ENCODE data around the gene ACTR3C.

Gene ACTR3C

GRCh38 chr7:150322833-150323681 lies at the start of gene ACTR3C, which contains the start of gene LRRC61:
Gene ACTR3C, minus strand, starts transcription at chr7:150323545. Its CDS starts 28,249 bp downstream, at chr7:150295296.
Gene LRRC61, plus strand, starts transcription at chr7:150323355. Its CDS starts 13,507 bp downstream, at chr7:150336862.
- FAIRE-seq: no peak

GRCh38 chr7:150372271-150373048 lies 49.1 kb upstream of the ACTR3C start:
- no peak for FAIRE-seq

- no peak for FAIRE-seq
Observed at GRCh38 chr7:150371996-150372270, 48.6 kb upstream of the ACTR3C start.

- no peak for FAIRE-seq
Observed at GRCh38 chr7:150371131-150371995, 48.0 kb upstream of the ACTR3C start.

- no peak for FAIRE-seq
Observed at GRCh38 chr7:150370612-150371071, 47.3 kb upstream of the ACTR3C start.

GRCh38 chr7:150369748-150370501 lies 46.6 kb upstream of the ACTR3C start:
- FAIRE-seq: no peak

GRCh38 chr7:150368884-150369747 lies 45.8 kb upstream of the ACTR3C start:
- FAIRE-seq: no peak

- FAIRE-seq: no peak
Observed at GRCh38 chr7:150368096-150368883, 44.9 kb upstream of the ACTR3C start, which contains the start of gene REPIN1. Gene REPIN1, plus strand, starts transcription at chr7:150368822. Its CDS starts 890 bp downstream, at chr7:150369712.

GRCh38 chr7:150367677-150368095 lies 44.3 kb upstream of the ACTR3C start:
- peak; percentile 63 for FAIRE-seq

- peak; percentile 13 for FAIRE-seq
Observed at GRCh38 chr7:150365673-150366398, 42.5 kb upstream of the ACTR3C start.

GRCh38 chr7:150365194-150365593 lies 41.8 kb upstream of the ACTR3C start:
- FAIRE-seq: no peak

GRCh38 chr7:150363872-150364271 lies 40.5 kb upstream of the ACTR3C start:
- no peak for FAIRE-seq

GRCh38 chr7:150363370-150363769 lies 40.0 kb upstream of the ACTR3C start:
- FAIRE-seq: no peak

- FAIRE-seq: no peak
Observed at GRCh38 chr7:150361807-150362621, 38.7 kb upstream of the ACTR3C start.

- no peak for FAIRE-seq
Observed at GRCh38 chr7:150361402-150361801, 38.1 kb upstream of the ACTR3C start.

GRCh38 chr7:150360363-150361058 lies 37.2 kb upstream of the ACTR3C start:
- no peak for FAIRE-seq

- no peak for FAIRE-seq
Observed at GRCh38 chr7:150359622-150360362, 36.4 kb upstream of the ACTR3C start.

Measured in G401.6 (cell line).